ENCODE data around the gene GNG12. TPM values are rescaled to one million over a fixed set of nuclear protein-coding genes. Genes with fewer than 3 reads are reported as not detected.

The GNG12 gene
- total and polyA plus RNA-seq, 7 donors = 41.9 to 116 (median 47.8) TPM

- Histone ChIP-seq H3K36me3 (no peaks in the 10 kb centered on the region), H3K9me3 (no peaks in the 10 kb centered on the region), H3K4me3 (no peak overlapping the region), H3K4me1 (no peaks in the 10 kb centered on the region), H3K27ac (no peak overlapping the region), H3K27me3 (no peaks in the 10 kb centered on the region)
- WGBS, 2 donors = 89 to 93% methylated on average over 2 of the region's 2 CpGs
- DNase-seq = no peak
- intact Hi-C loops (cut with DNase I) = no loop called here
- no peak for TF ChIP-seq POLR2A (IDR thresholded peaks at IDR 0.05)
- TF ChIP-seq, protein P1, sequence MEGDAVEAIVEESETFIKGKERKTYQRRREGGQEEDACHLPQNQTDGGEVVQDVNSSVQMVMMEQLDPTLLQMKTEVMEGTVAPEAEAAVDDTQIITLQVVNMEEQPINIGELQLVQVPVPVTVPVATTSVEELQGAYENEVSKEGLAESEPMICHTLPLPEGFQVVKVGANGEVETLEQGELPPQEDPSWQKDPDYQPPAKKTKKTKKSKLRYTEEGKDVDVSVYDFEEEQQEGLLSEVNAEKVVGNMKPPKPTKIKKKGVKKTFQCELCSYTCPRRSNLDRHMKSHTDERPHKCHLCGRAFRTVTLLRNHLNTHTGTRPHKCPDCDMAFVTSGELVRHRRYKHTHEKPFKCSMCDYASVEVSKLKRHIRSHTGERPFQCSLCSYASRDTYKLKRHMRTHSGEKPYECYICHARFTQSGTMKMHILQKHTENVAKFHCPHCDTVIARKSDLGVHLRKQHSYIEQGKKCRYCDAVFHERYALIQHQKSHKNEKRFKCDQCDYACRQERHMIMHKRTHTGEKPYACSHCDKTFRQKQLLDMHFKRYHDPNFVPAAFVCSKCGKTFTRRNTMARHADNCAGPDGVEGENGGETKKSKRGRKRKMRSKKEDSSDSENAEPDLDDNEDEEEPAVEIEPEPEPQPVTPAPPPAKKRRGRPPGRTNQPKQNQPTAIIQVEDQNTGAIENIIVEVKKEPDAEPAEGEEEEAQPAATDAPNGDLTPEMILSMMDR (IDR thresholded peaks at IDR 0.05) = no peak
- no peak for TF ChIP-seq POLR2AphosphoS5 (IDR thresholded peaks at IDR 0.05)
These were observed 177.7 kb downstream of the GNG12 start for GRCh38 chr1:67655581-67655980.

GRCh38 chr1:67653304-67653703, 180.0 kb downstream of the GNG12 start:
- Histone ChIP-seq H3K27me3 (no peaks in the 10 kb centered on the region), H3K9me3 (no peaks in the 10 kb centered on the region), H3K4me1 (no peaks in the 10 kb centered on the region), H3K27ac (no peak overlapping the region), H3K4me3 (no peak overlapping the region), H3K36me3 (no peaks in the 10 kb centered on the region)
- no peak for TF ChIP-seq POLR2A (IDR thresholded peaks at IDR 0.05)
- TF ChIP-seq EP300 (IDR thresholded peaks at IDR 0.05) = no peak
- TF ChIP-seq, protein P1 (IDR thresholded peaks at IDR 0.05) = no peak
- no peak for TF ChIP-seq POLR2AphosphoS5 (IDR thresholded peaks at IDR 0.05)
- intact Hi-C loops (cut with DNase I) = no loop called here
- DNase-seq = no peak

GRCh38 chr1:67652800-67653199, 180.5 kb downstream of the GNG12 start:
- DNase-seq = no peak
- Histone ChIP-seq H3K4me1 (peaks cover 0 to 3% (median under 1%) of the 10 kb centered on the region in 4 donors), H3K4me3 (no peak overlapping the region), H3K27ac (no peak overlapping the region), H3K27me3 (no peaks in the 10 kb centered on the region), H3K9me3 (no peaks in the 10 kb centered on the region), H3K36me3 (no peaks in the 10 kb centered on the region)
- intact Hi-C loops (cut with DNase I) = no loop called here
- WGBS, 2 donors = 69 to 74% methylated on average over 2 of the region's 2 CpGs
- TF ChIP-seq POLR2AphosphoS5 (IDR thresholded peaks at IDR 0.05) = peak in 1 of 4 donors; percentile 14
- no peak for TF ChIP-seq POLR2A (IDR thresholded peaks at IDR 0.05)
- TF ChIP-seq, protein P1 (IDR thresholded peaks at IDR 0.05) = no peak
- no peak for TF ChIP-seq EP300 (IDR thresholded peaks at IDR 0.05)

Small RNAs within 50 kb of the gene (small RNA-seq; reads per million reads assigned to genes)
- gene RN7SL392P = 0 reads per million in 3 donors
- gene RNU7-80P = 0 reads per million in 3 donors

Other genes with a start within 250 kb of the GNG12 start
- 10 to 100 TPM; 16.9 to 23.6 (median 19.7) TPM for gene GADD45A, start 148.3 kb downstream of the GNG12 start, total RNA-seq
- 10 to 100 TPM; 33.3 to 60.8 (median 49.9) TPM for gene GADD45A, start 148.3 kb downstream of the GNG12 start, polyA plus RNA-seq
- 1 to 10 TPM; 1.4 to 4.6 (median 2.0) TPM for gene DIRAS3, start 217.2 kb upstream of the GNG12 start, total RNA-seq
- under 1 TPM in 2 of 3 donors, not detected in 1; 0.46 to 0.66 TPM for gene DIRAS3, start 217.2 kb upstream of the GNG12 start, polyA plus RNA-seq